Measurements from ENCODE around the gene EXD3. TPM values are rescaled to one million over a fixed set of nuclear protein-coding genes. Genes with fewer than 3 reads are reported as not detected.
A peak's percentile ranks its signal among the peaks of the same experiment; 100 is the strongest.

The EXD3 gene
- total RNA-seq, 1 donor from 2014 or later, result 8.4 TPM

GRCh38 chr9:137311171-137311985 is 111.6 kb downstream of the EXD3 start:
- Histone ChIP-seq H3K27ac (ENCODE audit: low read depth, low read length) (no peak overlapping the region), H3K9ac (ENCODE audit: low read depth in 1 of 3, low read length in 3 of 3) (peak overlapping the region in 1 of 3 donors; percentile 16), H3K9me3 (ENCODE audit: control insufficient read depth in 3 of 3, low read length in 3 of 3) (no peaks in the 10 kb centered on the region), H3K4me3 (ENCODE audit: low read length in 3 of 3) (no peak overlapping the region), H3K36me3 (ENCODE audit: control insufficient read depth in 3 of 3, insufficient read depth in 3 of 3, low read length in 3 of 3) (no peaks in the 10 kb centered on the region), H3K27me3 (ENCODE audit: control insufficient read depth in 3 of 3, insufficient read depth in 3 of 3, low read length in 3 of 3) (peaks cover 17 to 48% (median 24%) of the 10 kb centered on the region in 3 donors), H3K4me1 (ENCODE audit: control insufficient read depth in 3 of 3, insufficient read depth in 3 of 3, low read length in 3 of 3) (peaks cover 13 to 19% (median 15%) of the 10 kb centered on the region in 3 donors)

GRCh38 chr9:137310189-137311052 is 112.5 kb downstream of the EXD3 start:
- no peaks in the 10 kb centered on the region for H3K36me3 ChIP-seq (ENCODE audit: control insufficient read depth in 3 of 3, insufficient read depth in 3 of 3, low read length in 3 of 3)
- H3K4me1 ChIP-seq (ENCODE audit: control insufficient read depth in 3 of 3, insufficient read depth in 3 of 3, low read length in 3 of 3), result peaks cover 21 to 28% (median 22%) of the 10 kb centered on the region in 3 donors
- H3K27me3 ChIP-seq (ENCODE audit: control insufficient read depth in 3 of 3, insufficient read depth in 3 of 3, low read length in 3 of 3), result peaks cover 24 to 57% (median 30%) of the 10 kb centered on the region in 3 donors
- peak overlapping the region in 1 of 3 donors; percentile 16 for H3K9ac ChIP-seq (ENCODE audit: low read depth in 1 of 3, low read length in 3 of 3)
- no peak overlapping the region for H3K27ac ChIP-seq (ENCODE audit: low read depth, low read length)
- H3K9me3 ChIP-seq (ENCODE audit: control insufficient read depth in 3 of 3, low read length in 3 of 3), result no peaks in the 10 kb centered on the region
- no peak overlapping the region for H3K4me3 ChIP-seq (ENCODE audit: low read length in 3 of 3)

GRCh38 chr9:137309368-137310188 is 113.4 kb downstream of the EXD3 start:
- no peak overlapping the region for H3K27ac ChIP-seq (ENCODE audit: low read depth, low read length)
- H3K9me3 ChIP-seq (ENCODE audit: control insufficient read depth in 3 of 3, low read length in 3 of 3), result no peaks in the 10 kb centered on the region
- peaks cover 30 to 31% (median 30%) of the 10 kb centered on the region in 3 donors for H3K4me1 ChIP-seq (ENCODE audit: control insufficient read depth in 3 of 3, insufficient read depth in 3 of 3, low read length in 3 of 3)
- H3K4me3 ChIP-seq (ENCODE audit: low read length in 3 of 3), result no peak overlapping the region
- no peak overlapping the region for H3K9ac ChIP-seq (ENCODE audit: low read depth in 1 of 3, low read length in 3 of 3)
- peaks cover 28 to 54% (median 30%) of the 10 kb centered on the region in 3 donors for H3K27me3 ChIP-seq (ENCODE audit: control insufficient read depth in 3 of 3, insufficient read depth in 3 of 3, low read length in 3 of 3)
- no peaks in the 10 kb centered on the region for H3K36me3 ChIP-seq (ENCODE audit: control insufficient read depth in 3 of 3, insufficient read depth in 3 of 3, low read length in 3 of 3)

GRCh38 chr9:137308057-137308619 is 114.8 kb downstream of the EXD3 start:
- peaks cover 39 to 45% (median 41%) of the 10 kb centered on the region in 3 donors for H3K4me1 ChIP-seq (ENCODE audit: control insufficient read depth in 3 of 3, insufficient read depth in 3 of 3, low read length in 3 of 3)
- no peak overlapping the region for H3K4me3 ChIP-seq (ENCODE audit: low read length in 3 of 3)
- H3K27ac ChIP-seq (ENCODE audit: low read depth, low read length), result no peak overlapping the region
- no peak overlapping the region for H3K9ac ChIP-seq (ENCODE audit: low read depth in 1 of 3, low read length in 3 of 3)
- no peaks in the 10 kb centered on the region for H3K9me3 ChIP-seq (ENCODE audit: control insufficient read depth in 3 of 3, low read length in 3 of 3)
- H3K36me3 ChIP-seq (ENCODE audit: control insufficient read depth in 3 of 3, insufficient read depth in 3 of 3, low read length in 3 of 3), result no peaks in the 10 kb centered on the region
- peaks cover 30 to 64% (median 41%) of the 10 kb centered on the region in 3 donors for H3K27me3 ChIP-seq (ENCODE audit: control insufficient read depth in 3 of 3, insufficient read depth in 3 of 3, low read length in 3 of 3)

- H3K9ac ChIP-seq (ENCODE audit: low read depth in 1 of 3, low read length in 3 of 3), result no peak overlapping the region
- H3K27me3 ChIP-seq (ENCODE audit: control insufficient read depth in 3 of 3, insufficient read depth in 3 of 3, low read length in 3 of 3), result peaks cover 25 to 66% (median 42%) of the 10 kb centered on the region in 3 donors
- H3K4me3 ChIP-seq (ENCODE audit: low read length in 3 of 3), result no peak overlapping the region
- no peaks in the 10 kb centered on the region for H3K36me3 ChIP-seq (ENCODE audit: control insufficient read depth in 3 of 3, insufficient read depth in 3 of 3, low read length in 3 of 3)
- H3K27ac ChIP-seq (ENCODE audit: low read depth, low read length), result no peak overlapping the region
- peaks cover 39 to 48% (median 41%) of the 10 kb centered on the region in 3 donors for H3K4me1 ChIP-seq (ENCODE audit: control insufficient read depth in 3 of 3, insufficient read depth in 3 of 3, low read length in 3 of 3)
- no peaks in the 10 kb centered on the region for H3K9me3 ChIP-seq (ENCODE audit: control insufficient read depth in 3 of 3, low read length in 3 of 3)
These were observed 115.5 kb downstream of the EXD3 start for GRCh38 chr9:137307255-137308056.

- peaks cover 25 to 66% (median 42%) of the 10 kb centered on the region in 3 donors for H3K27me3 ChIP-seq (ENCODE audit: control insufficient read depth in 3 of 3, insufficient read depth in 3 of 3, low read length in 3 of 3)
- peaks cover 39 to 48% (median 41%) of the 10 kb centered on the region in 3 donors for H3K4me1 ChIP-seq (ENCODE audit: control insufficient read depth in 3 of 3, insufficient read depth in 3 of 3, low read length in 3 of 3)
- H3K27ac ChIP-seq (ENCODE audit: low read depth, low read length), result peak overlapping the region; percentile 63
- H3K36me3 ChIP-seq (ENCODE audit: control insufficient read depth in 3 of 3, insufficient read depth in 3 of 3, low read length in 3 of 3), result no peaks in the 10 kb centered on the region
- no peaks in the 10 kb centered on the region for H3K9me3 ChIP-seq (ENCODE audit: control insufficient read depth in 3 of 3, low read length in 3 of 3)
- H3K9ac ChIP-seq (ENCODE audit: low read depth in 1 of 3, low read length in 3 of 3), result peak overlapping the region in 1 of 3 donors; percentile 14
- H3K4me3 ChIP-seq (ENCODE audit: low read length in 3 of 3), result peak overlapping the region in 1 of 3 donors; percentile 22
These were observed 116.1 kb downstream of the EXD3 start for GRCh38 chr9:137306850-137307254.

- Histone ChIP-seq H3K27me3 (ENCODE audit: control insufficient read depth in 3 of 3, insufficient read depth in 3 of 3, low read length in 3 of 3) (peaks cover 22 to 65% (median 46%) of the 10 kb centered on the region in 3 donors), H3K4me1 (ENCODE audit: control insufficient read depth in 3 of 3, insufficient read depth in 3 of 3, low read length in 3 of 3) (peaks cover 42 to 52% (median 43%) of the 10 kb centered on the region in 3 donors), H3K4me3 (ENCODE audit: low read length in 3 of 3) (peak overlapping the region in 2 of 3 donors; percentile 35 to 61), H3K9me3 (ENCODE audit: control insufficient read depth in 3 of 3, low read length in 3 of 3) (no peaks in the 10 kb centered on the region), H3K9ac (ENCODE audit: low read depth in 1 of 3, low read length in 3 of 3) (peak overlapping the region in 2 of 3 donors; percentile 38 to 72), H3K27ac (ENCODE audit: low read depth, low read length) (peak overlapping the region; percentile 63), H3K36me3 (ENCODE audit: control insufficient read depth in 3 of 3, insufficient read depth in 3 of 3, low read length in 3 of 3) (no peaks in the 10 kb centered on the region)
These were observed 116.7 kb downstream of the EXD3 start for GRCh38 chr9:137306066-137306849.

GRCh38 chr9:137305798-137306065 is 117.2 kb downstream of the EXD3 start:
- peaks cover 18 to 66% (median 48%) of the 10 kb centered on the region in 3 donors for H3K27me3 ChIP-seq (ENCODE audit: control insufficient read depth in 3 of 3, insufficient read depth in 3 of 3, low read length in 3 of 3)
- H3K4me1 ChIP-seq (ENCODE audit: control insufficient read depth in 3 of 3, insufficient read depth in 3 of 3, low read length in 3 of 3), result peaks cover 41 to 52% (median 43%) of the 10 kb centered on the region in 3 donors
- H3K9ac ChIP-seq (ENCODE audit: low read depth in 1 of 3, low read length in 3 of 3), result peak overlapping the region in 1 of 3 donors; percentile 72

More at GRCh38 chr9:137305798-137306065, 117.2 kb downstream of the EXD3 start:
- Histone ChIP-seq H3K4me3 (ENCODE audit: low read length in 3 of 3) (peak overlapping the region; percentile 14 to 63 (median 61)), H3K36me3 (ENCODE audit: control insufficient read depth in 3 of 3, insufficient read depth in 3 of 3, low read length in 3 of 3) (no peaks in the 10 kb centered on the region), H3K27ac (ENCODE audit: low read depth, low read length) (peak overlapping the region; percentile 63), H3K9me3 (ENCODE audit: control insufficient read depth in 3 of 3, low read length in 3 of 3) (no peaks in the 10 kb centered on the region)

Data from skeletal muscle tissue (tissue), 4 donors.